GM12891 (cell line): ENCODE data around the gene CTNNA1.

ENCODE experiments used
- PAX5 ChIP-seq: IDR thresholded peaks from 2 replicates; pipeline ENCODE4 v1.6.1; 2011; ENCODE audit warnings: low read length, moderate library complexity, mild to moderate bottlenecking; ENCODE audit not compliant: insufficient read depth, severe bottlenecking
- POLR2A ChIP-seq: IDR thresholded peaks from 2 replicates; pipeline ENCODE4 v1.6.1; 2011; ENCODE audit warnings: low read depth, low read length, control low read depth
- POLR2AphosphoS5 ChIP-seq: IDR thresholded peaks from 2 replicates; pipeline ENCODE4 v1.6.1; 2011; ENCODE audit warnings: low read depth, low read length, control low read depth
- POU2F2 ChIP-seq: IDR thresholded peaks from 2 replicates; pipeline ENCODE4 v1.6.1; 2011; ENCODE audit warnings: low read depth, mild to moderate bottlenecking, control low read depth, low read length, moderate library complexity
- SPI1 ChIP-seq: IDR thresholded peaks from 2 replicates; pipeline ENCODE4 v1.6.1; 2011; ENCODE audit warnings: low read depth, low read length, control low read depth
- TAF1 ChIP-seq: IDR thresholded peaks from 2 replicates; pipeline ENCODE4 v1.6.1; 2011; ENCODE audit warnings: low read depth, low read length, control low read depth

GRCh38 chr5:138945421-138946240 is 192.4 kb downstream of the CTNNA1 start:
- TF ChIP-seq POLR2A (no peak), TAF1 (no peak), POLR2AphosphoS5 (no peak), POU2F2 (no peak), SPI1 (no peak), PAX5 (no peak)
